Hippocampal formation (tissue), 2 donors: Measurements from ENCODE around the gene RBM20.
"Not testable (repeated sequence)": the region's sequence is repeated elsewhere in the genome, so short reads cannot be mapped to it uniquely, and the experiment has no call there.

Experiments
- DNase-seq, 2 donors: peaks; one replicate each; lab custom pipeline; 2025; lab: John Stamatoyannopoulos, UW

Gene RBM20

GRCh38 chr10:110853921-110854605 lies 209.9 kb downstream of the RBM20 start:
- no peak for DNase-seq

- peak; percentile 33 to 57 for DNase-seq
These were observed 213.4 kb downstream of the RBM20 start for GRCh38 chr10:110857265-110858171.

- DNase-seq, result no peak
These were observed 214.3 kb downstream of the RBM20 start for GRCh38 chr10:110858297-110858934.

GRCh38 chr10:110859206-110859972 lies 215.3 kb downstream of the RBM20 start:
- no peak for DNase-seq

GRCh38 chr10:110859973-110860376 lies 215.8 kb downstream of the RBM20 start:
- DNase-seq, result no peak

- no peak for DNase-seq
These were observed 216.6 kb downstream of the RBM20 start for GRCh38 chr10:110860576-110861241.

- DNase-seq, result no peak
These were observed 217.3 kb downstream of the RBM20 start for GRCh38 chr10:110861476-110861875.

- DNase-seq, result no peak
These were observed 218.0 kb downstream of the RBM20 start for GRCh38 chr10:110861930-110862649.

- DNase-seq, result no peak
These were observed 218.8 kb downstream of the RBM20 start for GRCh38 chr10:110862961-110863360.

- DNase-seq, result no peak
These were observed 219.2 kb downstream of the RBM20 start for GRCh38 chr10:110863361-110863760.

GRCh38 chr10:110863956-110864355 lies 219.8 kb downstream of the RBM20 start:
- no peak for DNase-seq

GRCh38 chr10:110864662-110865140 lies 220.6 kb downstream of the RBM20 start:
- DNase-seq, result peak in 1 of 2 donors; percentile 13

- DNase-seq, result no peak
These were observed 221.2 kb downstream of the RBM20 start for GRCh38 chr10:110865186-110865808.

GRCh38 chr10:110865809-110866482 lies 221.8 kb downstream of the RBM20 start:
- DNase-seq, result no peak

- not testable (repeated sequence) for DNase-seq
These were observed 223.1 kb downstream of the RBM20 start for GRCh38 chr10:110867011-110867806.

GRCh38 chr10:110867807-110868465 lies 223.8 kb downstream of the RBM20 start:
- no peak for DNase-seq

- no peak for DNase-seq
These were observed 224.8 kb downstream of the RBM20 start for GRCh38 chr10:110868981-110869380.

- DNase-seq, result no peak
These were observed 226.7 kb downstream of the RBM20 start for GRCh38 chr10:110870823-110871297.
